Keratinocyte (primary cell): ENCODE results near the gene ACOXL. TPM values are rescaled to one million over a fixed set of nuclear protein-coding genes. Genes with fewer than 3 reads are reported as not detected.

Source experiments
- DNase-seq: peaks from one replicate; pipeline ENCODE4 v3.0.0-alpha.2; 2011; ENCODE audit warnings: low read depth, missing footprints, low spot score
- FAIRE-seq: peaks from 2 replicates; lab custom pipeline; 2011; peaks lifted over from hg19 to GRCh38; lab: Jason Lieb, UNC
- H2AFZ ChIP-seq: 2 replicates; pipeline ENCODE4 v1.6.0; 2012; ENCODE audit warnings: low read length, control low read depth, inconsistent platforms; ENCODE audit not compliant: control insufficient read depth
- H3K27ac ChIP-seq: 2 replicates; pipeline ENCODE4 v1.5.1; 2011; ENCODE audit warnings: low read length; ENCODE audit not compliant: control insufficient read depth, insufficient read depth
- H3K27me3 ChIP-seq: 3 replicates; pipeline ENCODE4 v1.6.0; 2011; ENCODE audit warnings: low read length; ENCODE audit not compliant: control insufficient read depth, insufficient read depth; ENCODE audit errors: extremely low read depth
- H3K36me3 ChIP-seq, 2 experiments: 2 replicates in 1 of 2; 3 replicates in 1 of 2; pipeline ENCODE4 v1.5.1; 2011; ENCODE audit warnings: low read length in 2 of 2, mild to moderate bottlenecking in 1 of 2; ENCODE audit not compliant: control insufficient read depth in 2 of 2, insufficient read depth in 2 of 2; ENCODE audit errors: extremely low read depth in 1 of 2
- H3K4me1 ChIP-seq: 3 replicates; pipeline ENCODE4 v1.5.1; 2011; ENCODE audit warnings: low read length; ENCODE audit not compliant: control insufficient read depth, insufficient read depth; ENCODE audit errors: extremely low read depth
- H3K4me2 ChIP-seq: 3 replicates; pipeline ENCODE4 v1.6.0; 2011; ENCODE audit warnings: low read depth, low read length; ENCODE audit not compliant: control insufficient read depth, insufficient read depth; ENCODE audit errors: extremely low read depth
- H3K4me3 ChIP-seq, 3 experiments: fragments of 200-600 bp in 1 of 3; sonication (generic) in 1 of 3; 2 replicates in 2 of 3; 3 replicates in 1 of 3; pipeline ENCODE4 v1.5.1; 2011 to 2016; ENCODE audit warnings: low read length in 3 of 3, mild to moderate bottlenecking in 3 of 3, control low read depth in 2 of 3, inconsistent platforms in 1 of 3, low read depth in 1 of 3, mixed read lengths in 1 of 3, mixed run types in 1 of 3, moderate library complexity in 1 of 3; ENCODE audit not compliant: control insufficient read depth in 2 of 3, insufficient read depth in 2 of 3; ENCODE audit errors: extremely low read depth in 1 of 3
- H3K79me2 ChIP-seq: 2 replicates; pipeline ENCODE4 v1.6.0; 2012; ENCODE audit warnings: low read length; ENCODE audit not compliant: control insufficient read depth, insufficient read depth
- H3K9ac ChIP-seq: 3 replicates; pipeline ENCODE4 v1.6.0; 2011; ENCODE audit warnings: low read length; ENCODE audit not compliant: control insufficient read depth, insufficient read depth; ENCODE audit errors: extremely low read depth
- H3K9me1 ChIP-seq: 3 replicates; pipeline ENCODE4 v1.6.0; 2011; ENCODE audit warnings: low read length; ENCODE audit not compliant: control insufficient read depth, insufficient read depth; ENCODE audit errors: extremely low read depth
- H3K9me3 ChIP-seq: 2 replicates; pipeline ENCODE4 v1.5.1; 2012; ENCODE audit warnings: low read depth, low read length; ENCODE audit not compliant: control insufficient read depth
- H4K20me1 ChIP-seq: 3 replicates; pipeline ENCODE4 v1.6.0; 2011; ENCODE audit warnings: low read length; ENCODE audit not compliant: control insufficient read depth, insufficient read depth; ENCODE audit errors: extremely low read depth
- EZH2 ChIP-seq: IDR thresholded peaks from one replicate; pipeline ENCODE4 v1.6.1; 2012; ENCODE audit warnings: inconsistent platforms, mild to moderate bottlenecking, low read length, moderate library complexity
- dilution Hi-C: fragments of 300-500 bp; cut with MboI; formaldehyde crosslinking; loops from one replicate; pipeline ENCODE4 v1.7.0; 2020; ENCODE audit warnings: low sequenced_read_pairs; ENCODE audit not compliant: extremely low pct_ligation_motif_present
- polyA plus RNA-seq, 5 experiments: library from polyadenylated mRNA; depleted of rRNA in 3 of 5; stranded (reverse) in 3 of 5; stranded (forward) in 1 of 5; unstranded in 1 of 5; fragments of >200 nt; gene quantifications; 1 replicate in 1 of 5; 2 replicates in 3 of 5; 3 replicates in 1 of 5; pipeline versions ENCODE4 v1.2.1 to v1.2.3, GENCODE V29; 2011 to 2012; ENCODE audit warnings: missing spikeins in 2 of 5, low read depth in 1 of 5, low replicate concordance in 1 of 5
- TF ChIP-seq, protein P1 (sequence below), 3 experiments: IDR thresholded peaks in 1 of 3; conservative IDR thresholded peaks in 1 of 3; optimal IDR thresholded peaks in 1 of 3; 2 replicates in 2 of 3; 3 replicates in 1 of 3; pipeline versions ENCODE3 to v1.5.1; 2011; ENCODE audit warnings: low read length in 3 of 3, mild to moderate bottlenecking in 3 of 3, moderate library complexity in 2 of 3, control low read depth in 1 of 3, inconsistent platforms in 1 of 3; ENCODE audit not compliant: insufficient read depth in 2 of 3; ENCODE audit errors: extremely low read depth in 1 of 3

The ACOXL gene
- polyA plus RNA-seq, 1 donor (not counting 4 experiments of a cell fraction or from before 2014, with no cell fraction given): 0.04 TPM

DNA sequence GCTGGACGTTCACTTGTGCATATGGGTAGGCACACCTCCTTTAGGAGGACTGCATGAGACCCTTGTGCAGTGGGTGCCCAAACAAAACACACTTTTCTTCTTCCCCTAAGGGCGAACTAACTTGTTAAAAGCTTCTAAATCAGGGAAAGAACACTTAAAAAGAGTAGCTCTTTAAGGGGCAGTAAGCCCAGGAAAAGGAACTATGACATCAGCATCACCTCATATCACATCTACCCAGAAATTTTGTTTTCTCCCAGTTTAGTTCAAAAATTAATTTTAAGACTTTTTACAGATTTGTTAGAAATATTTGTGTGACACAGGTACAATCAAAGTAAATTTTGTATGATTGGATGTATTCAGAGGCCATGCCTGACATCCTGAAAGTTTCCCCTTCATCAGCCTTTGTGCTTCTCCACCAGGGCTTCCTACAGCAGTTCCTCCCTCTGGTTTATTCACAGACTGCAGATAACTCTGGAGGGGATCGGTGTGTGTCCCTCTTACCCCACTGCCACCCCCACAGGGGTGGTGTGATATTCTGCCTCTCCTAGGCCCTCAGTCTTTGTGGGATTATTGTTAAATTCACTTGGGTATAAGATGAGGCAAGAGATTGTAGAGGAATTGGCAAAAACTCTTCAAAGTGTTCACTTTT lies 416.0 kb downstream of the ACOXL start:
- FAIRE-seq (no peak), DNase-seq (no peak)
- no peak overlapping the region for H3K4me2 ChIP-seq
- TF ChIP-seq, protein P1, sequence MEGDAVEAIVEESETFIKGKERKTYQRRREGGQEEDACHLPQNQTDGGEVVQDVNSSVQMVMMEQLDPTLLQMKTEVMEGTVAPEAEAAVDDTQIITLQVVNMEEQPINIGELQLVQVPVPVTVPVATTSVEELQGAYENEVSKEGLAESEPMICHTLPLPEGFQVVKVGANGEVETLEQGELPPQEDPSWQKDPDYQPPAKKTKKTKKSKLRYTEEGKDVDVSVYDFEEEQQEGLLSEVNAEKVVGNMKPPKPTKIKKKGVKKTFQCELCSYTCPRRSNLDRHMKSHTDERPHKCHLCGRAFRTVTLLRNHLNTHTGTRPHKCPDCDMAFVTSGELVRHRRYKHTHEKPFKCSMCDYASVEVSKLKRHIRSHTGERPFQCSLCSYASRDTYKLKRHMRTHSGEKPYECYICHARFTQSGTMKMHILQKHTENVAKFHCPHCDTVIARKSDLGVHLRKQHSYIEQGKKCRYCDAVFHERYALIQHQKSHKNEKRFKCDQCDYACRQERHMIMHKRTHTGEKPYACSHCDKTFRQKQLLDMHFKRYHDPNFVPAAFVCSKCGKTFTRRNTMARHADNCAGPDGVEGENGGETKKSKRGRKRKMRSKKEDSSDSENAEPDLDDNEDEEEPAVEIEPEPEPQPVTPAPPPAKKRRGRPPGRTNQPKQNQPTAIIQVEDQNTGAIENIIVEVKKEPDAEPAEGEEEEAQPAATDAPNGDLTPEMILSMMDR (optimal IDR thresholded peaks at IDR 0.05 in 1 of 3, IDR thresholded peaks at IDR 0.05 in 1 of 3, conservative IDR thresholded peaks at IDR 0.05 in 1 of 3; ENCODE audit: extremely low read depth in 1 of 3, insufficient read depth in 2 of 3, low read length in 3 of 3): no peak
- no peak for TF ChIP-seq EZH2
- no peaks in the 10 kb centered on the region for H3K9me3 ChIP-seq
- H3K27me3 ChIP-seq: no peaks in the 10 kb centered on the region
- no peak overlapping the region for H3K27ac ChIP-seq
- no peak overlapping the region for H2AFZ ChIP-seq
- no peak overlapping the region for H3K4me3 ChIP-seq
- H3K9me1 ChIP-seq: no peaks in the 10 kb centered on the region
- no peak overlapping the region for H3K9ac ChIP-seq
- peaks cover 0 to 2% of the 10 kb centered on the region in 2 experiments for H3K36me3 ChIP-seq
- no peaks in the 10 kb centered on the region for H3K4me1 ChIP-seq
- no peaks in the 10 kb centered on the region for H4K20me1 ChIP-seq
- dilution Hi-C loops: no loop called here
- no peaks in the 10 kb centered on the region for H3K79me2 ChIP-seq

DNA sequence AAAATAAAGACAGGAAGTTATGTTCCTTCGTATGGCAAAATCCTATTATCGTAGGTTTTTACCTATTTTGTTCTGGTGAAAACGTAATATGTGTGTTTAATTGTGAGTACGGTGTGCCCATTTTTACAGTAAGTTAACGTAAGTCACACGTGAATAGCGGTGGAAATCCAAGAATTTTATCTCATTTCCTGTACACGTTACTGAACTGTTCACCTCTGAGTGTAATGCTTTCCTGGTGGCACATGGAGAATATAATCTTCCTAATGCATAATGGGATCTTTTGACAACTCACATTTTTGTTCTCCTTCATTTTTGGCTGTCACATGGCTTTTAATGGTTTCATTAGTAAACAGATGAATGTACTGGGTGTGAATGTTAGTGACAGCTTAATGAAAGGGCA lies 416.6 kb downstream of the ACOXL start:
- Histone ChIP-seq H3K36me3 (peaks cover 0 to 2% of the 10 kb centered on the region in 2 experiments), H2AFZ (no peak overlapping the region), H3K9me1 (no peaks in the 10 kb centered on the region), H4K20me1 (no peaks in the 10 kb centered on the region), H3K27me3 (no peaks in the 10 kb centered on the region), H3K9ac (no peak overlapping the region), H3K79me2 (no peaks in the 10 kb centered on the region), H3K4me2 (no peak overlapping the region), H3K9me3 (no peaks in the 10 kb centered on the region), H3K27ac (no peak overlapping the region), H3K4me3 (no peak overlapping the region), H3K4me1 (no peaks in the 10 kb centered on the region)
- DNase-seq (no peak), FAIRE-seq (no peak)
- TF ChIP-seq EZH2: no peak
- TF ChIP-seq, protein P1 (optimal IDR thresholded peaks at IDR 0.05 in 1 of 3, IDR thresholded peaks at IDR 0.05 in 1 of 3, conservative IDR thresholded peaks at IDR 0.05 in 1 of 3; ENCODE audit: extremely low read depth in 1 of 3, insufficient read depth in 2 of 3, low read length in 3 of 3): no peak
- dilution Hi-C loops: no loop called here
